Activated B cell treated with CpG ODN at 0.5 μM for 24 hours (primary cell): ENCODE data around the gene FSD2. TPM values are rescaled to one million over a fixed set of nuclear protein-coding genes. Genes with fewer than 3 reads are reported as not detected.

ENCODE experiments used
- ATAC-seq: fragments of 200-7000 bp; cut with Tn5 transposase; one replicate; pipeline ENCODE4 v1.10.0; 2021; ENCODE audit warnings: low read depth, mild to moderate bottlenecking, moderate library complexity
- CTCF ChIA-PET: fragments of 350-600 bp; sonication (Branson Sonifier 250); formaldehyde crosslinking; loops from one replicate; lab custom pipeline; 2021; ENCODE audit warnings: antibody characterized with exemption; lab: Charles Lee
- POLR2A ChIA-PET: fragments of 350-600 bp; sonication (Branson Sonifier 250); formaldehyde crosslinking; loops from one replicate; lab custom pipeline; 2021; ENCODE audit warnings: antibody characterized with exemption; lab: Charles Lee
- DNase-seq: peaks from one replicate; pipeline ENCODE4 v3.0.0; 2022
- H3K27ac Mint-ChIP-seq: one replicate; pipeline ENCODE4 v1.8.0; 2020; ENCODE audit warnings: mixed read lengths
- H3K27me3 Mint-ChIP-seq: one replicate; pipeline ENCODE4 v1.8.0; 2021; ENCODE audit warnings: mixed read lengths
- H3K36me3 Mint-ChIP-seq: one replicate; pipeline ENCODE4 v1.8.0; 2021; ENCODE audit warnings: low read depth, mixed read lengths
- H3K4me1 Mint-ChIP-seq: one replicate; pipeline ENCODE4 v1.8.0; 2021; ENCODE audit warnings: mixed read lengths
- H3K4me3 Mint-ChIP-seq: one replicate; pipeline ENCODE4 v1.8.0; 2020; ENCODE audit warnings: mild to moderate bottlenecking, mixed read lengths
- H3K9me3 Mint-ChIP-seq: one replicate; pipeline ENCODE4 v1.8.0; 2020; ENCODE audit warnings: mixed read lengths
- CTCF ChIP-seq: fragments of 200-600 bp; IDR thresholded peaks from one replicate; pipeline ENCODE4 v1.8.0; 2022; ENCODE audit warnings: antibody characterized with exemption, mild to moderate bottlenecking
- intact Hi-C: fragments of 100-400 bp; cut with micrococcal nuclease; formaldehyde crosslinking; loops from one replicate; pipeline ENCODE4 v1.15.1; 2024
- total RNA-seq: library from RNA; stranded (reverse); gene quantifications from 2 replicates; pipeline ENCODE4 v1.2.3, GENCODE V29; 2022

FSD2 gene
- total RNA-seq, 1 donor from 2014 or later = not detected

GRCh38 chr15:82730022-82730530 lies 75.8 kb downstream of the FSD2 start:
- Mint-ChIP-seq H3K4me3 (no peak overlapping the region), H3K36me3 (peaks cover 33% of the 10 kb centered on the region), H3K4me1 (no peaks in the 10 kb centered on the region), H3K27ac (no peak overlapping the region), H3K9me3 (no peaks in the 10 kb centered on the region), H3K27me3 (peaks cover 2% of the 10 kb centered on the region)
- TF ChIP-seq CTCF = no peak
- DNase-seq (no peak), ATAC-seq (no peak)
- CTCF ChIA-PET = no interaction called here
- POLR2A ChIA-PET = interaction anchor here (1.1 kb wide), 1 partner anchor 20 kb away, joined by 3 read pairs; no protein-coding TSS in a partner anchor
- intact Hi-C loops = no loop called here

GRCh38 chr15:82726816-82727215 lies 79.1 kb downstream of the FSD2 start:
- Mint-ChIP-seq H3K4me1 (no peaks in the 10 kb centered on the region), H3K27me3 (peaks cover 3% of the 10 kb centered on the region), H3K27ac (no peak overlapping the region), H3K4me3 (no peak overlapping the region), H3K36me3 (peaks cover 17% of the 10 kb centered on the region), H3K9me3 (no peaks in the 10 kb centered on the region)
- CTCF ChIA-PET = no interaction called here
- POLR2A ChIA-PET = no interaction called here
- ATAC-seq (no peak), DNase-seq (no peak)
- TF ChIP-seq CTCF = no peak
- intact Hi-C loops = no loop called here

- ChIA-PET CTCF (no interaction called here), POLR2A (interaction anchor here (1.1 kb wide), 1 partner anchor 35 kb away, joined by 3 read pairs; no protein-coding TSS in a partner anchor)
- Mint-ChIP-seq H3K36me3 (peaks cover 2% of the 10 kb centered on the region), H3K27me3 (peaks cover 32% of the 10 kb centered on the region), H3K4me3 (no peak overlapping the region), H3K27ac (no peak overlapping the region), H3K9me3 (peaks cover 11% of the 10 kb centered on the region), H3K4me1 (no peaks in the 10 kb centered on the region)
- DNase-seq = no peak
- no peak for ATAC-seq
- no peak for TF ChIP-seq CTCF
- intact Hi-C loops = no loop called here
Measured at GRCh38 chr15:82715003-82715402, 90.9 kb downstream of the FSD2 start.

GRCh38 chr15:82714016-82714415 lies 91.9 kb downstream of the FSD2 start:
- intact Hi-C loops = no loop called here
- DNase-seq (no peak), ATAC-seq (no peak)
- TF ChIP-seq CTCF = no peak
- Mint-ChIP-seq H3K36me3 (peaks cover 2% of the 10 kb centered on the region), H3K27ac (no peak overlapping the region), H3K27me3 (peaks cover 32% of the 10 kb centered on the region), H3K9me3 (peaks cover 11% of the 10 kb centered on the region), H3K4me3 (no peak overlapping the region), H3K4me1 (no peaks in the 10 kb centered on the region)
- ChIA-PET CTCF (no interaction called here), POLR2A (interaction anchor here (1.1 kb wide), 1 partner anchor 36 kb away, joined by 3 read pairs; no protein-coding TSS in a partner anchor)

GRCh38 chr15:82712036-82712435 lies 93.8 kb downstream of the FSD2 start:
- DNase-seq (no peak), ATAC-seq (no peak)
- Mint-ChIP-seq H3K9me3 (peaks cover 5% of the 10 kb centered on the region), H3K36me3 (peaks cover 2% of the 10 kb centered on the region), H3K27ac (no peak overlapping the region), H3K4me1 (no peaks in the 10 kb centered on the region), H3K4me3 (no peak overlapping the region), H3K27me3 (peaks cover 32% of the 10 kb centered on the region)
- intact Hi-C loops = no loop called here
- CTCF ChIA-PET = no interaction called here
- TF ChIP-seq CTCF = no peak
- POLR2A ChIA-PET = no interaction called here
